SW 1271 (cell line): ENCODE results near the gene FRYL.
"Not testable (repeated sequence)": the region's sequence is repeated elsewhere in the genome, so short reads cannot be mapped to it uniquely, and the experiment has no call there.

Source experiments
- DNase-seq, 2 experiments: peaks; one replicate each; lab custom pipeline; 2025; lab: John Stamatoyannopoulos, UW

FRYL gene

DNA sequence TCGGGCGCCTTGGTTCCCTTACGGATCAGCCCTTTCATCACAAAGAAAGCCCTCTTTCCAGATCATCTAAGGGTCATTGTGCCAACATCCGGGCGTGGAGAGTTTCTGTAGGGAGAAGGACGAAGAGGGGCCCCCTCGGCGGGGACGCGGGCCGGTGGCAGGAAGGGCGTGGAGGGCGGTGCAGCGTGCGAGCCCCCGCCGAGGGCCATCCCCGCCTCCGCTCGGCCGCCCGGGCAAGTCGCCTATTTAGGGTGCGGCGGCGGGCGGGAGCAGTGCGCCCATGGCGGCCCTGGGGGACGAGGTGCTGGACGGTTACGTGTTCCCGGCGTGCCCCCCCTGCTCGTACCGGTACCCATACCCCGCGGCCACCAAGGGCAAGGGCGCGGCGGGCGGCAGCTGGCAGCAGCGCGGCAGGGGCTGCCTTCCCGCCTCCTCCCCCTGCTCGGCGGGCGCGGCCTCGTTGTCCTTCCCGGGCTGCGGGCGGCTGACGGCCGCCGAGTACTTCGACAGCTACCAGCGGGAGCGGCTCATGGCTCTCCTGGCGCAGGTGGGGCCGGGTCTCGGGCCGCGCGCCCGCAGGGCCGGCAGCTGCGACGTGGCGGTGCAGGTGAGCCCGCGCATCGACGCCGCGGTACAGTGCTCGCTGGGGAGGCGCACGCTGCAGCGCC is 289.9 kb downstream of the FRYL start, which contains the start of gene ZAR1:
Gene ZAR1, plus strand, starts transcription at position 241 of the 668 bp plus-strand sequence. Its CDS starts 40 bp downstream, at position 281.
- DNase-seq, result no peak

DNA sequence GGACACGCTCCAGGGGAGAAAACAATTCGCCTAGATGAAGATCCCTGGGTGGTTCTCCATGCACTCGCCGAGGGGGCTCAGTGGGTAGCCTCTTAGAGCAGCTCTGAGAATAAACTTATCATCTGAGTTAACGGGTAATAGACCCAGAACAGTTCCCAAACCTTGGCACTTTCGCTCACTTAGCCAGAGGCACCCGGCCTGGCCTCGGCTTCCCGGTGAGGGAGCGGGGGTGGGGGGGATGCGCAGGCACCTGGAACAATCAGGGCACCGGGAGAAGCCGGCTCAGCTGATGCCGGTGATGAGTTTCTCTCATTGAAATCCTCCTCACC is 290.4 kb downstream of the FRYL start:
- no peak for DNase-seq

DNA sequence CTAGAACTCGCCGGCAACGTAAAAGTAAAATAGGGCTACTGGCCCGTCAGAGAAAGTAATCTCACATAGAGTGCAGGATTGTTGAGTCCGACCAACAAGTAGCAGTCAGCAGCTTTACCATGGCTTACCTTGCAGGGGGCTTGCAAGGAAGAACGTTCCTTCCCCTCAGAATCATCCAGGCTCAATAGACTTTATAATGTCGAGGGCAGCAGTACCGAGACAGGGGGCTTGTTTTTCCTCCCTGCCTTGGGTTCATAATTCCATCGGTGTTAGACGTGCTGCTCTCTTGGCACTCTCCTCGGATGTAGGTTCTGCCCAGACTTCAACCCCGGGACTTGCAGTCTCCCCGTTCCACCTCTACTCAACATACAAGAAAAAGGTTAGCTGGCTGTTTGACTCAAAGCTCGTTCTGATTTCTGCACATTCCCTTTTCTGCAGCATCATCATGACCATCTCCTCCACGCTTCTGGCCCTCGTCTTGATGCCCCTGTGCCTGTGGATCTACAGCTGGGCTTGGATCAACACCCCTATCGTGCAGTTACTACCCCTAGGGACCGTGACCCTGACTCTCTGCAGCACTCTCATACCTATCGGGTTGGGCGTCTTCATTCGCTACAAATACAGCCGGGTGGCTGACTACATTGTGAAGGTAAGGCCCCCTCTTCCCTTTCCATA is 295.4 kb downstream of the FRYL start:
- no peak for DNase-seq

DNA sequence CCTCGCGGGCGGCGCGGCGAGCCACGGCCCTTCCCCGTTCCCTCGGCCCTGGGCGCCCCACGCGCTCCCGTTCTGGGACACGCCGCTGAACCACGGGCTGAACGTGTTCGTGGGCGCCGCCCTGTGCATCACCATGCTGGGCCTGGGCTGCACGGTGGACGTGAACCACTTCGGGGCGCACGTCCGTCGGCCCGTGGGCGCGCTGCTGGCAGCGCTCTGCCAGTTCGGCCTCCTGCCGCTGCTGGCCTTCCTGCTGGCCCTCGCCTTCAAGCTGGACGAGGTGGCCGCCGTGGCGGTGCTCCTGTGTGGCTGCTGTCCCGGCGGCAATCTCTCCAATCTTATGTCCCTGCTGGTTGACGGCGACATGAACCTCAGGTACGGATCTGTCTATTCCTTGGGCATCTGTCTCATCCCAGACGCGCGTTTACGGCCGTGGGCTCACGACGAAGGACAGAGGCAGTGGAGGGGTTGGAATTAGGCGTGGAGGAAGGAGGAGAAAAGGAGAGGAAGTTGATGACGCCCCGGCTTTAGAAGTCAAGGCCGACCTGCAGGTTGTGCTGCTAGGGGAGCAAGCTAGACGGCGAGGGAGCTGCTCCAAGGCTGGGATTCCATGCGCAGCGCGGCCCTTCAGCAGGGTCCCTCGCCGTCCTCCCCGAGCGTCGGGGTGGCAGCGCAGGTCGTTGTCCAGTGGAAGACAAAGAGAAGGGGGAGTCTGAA is 296.1 kb downstream of the FRYL start:
- no peak for DNase-seq

DNA sequence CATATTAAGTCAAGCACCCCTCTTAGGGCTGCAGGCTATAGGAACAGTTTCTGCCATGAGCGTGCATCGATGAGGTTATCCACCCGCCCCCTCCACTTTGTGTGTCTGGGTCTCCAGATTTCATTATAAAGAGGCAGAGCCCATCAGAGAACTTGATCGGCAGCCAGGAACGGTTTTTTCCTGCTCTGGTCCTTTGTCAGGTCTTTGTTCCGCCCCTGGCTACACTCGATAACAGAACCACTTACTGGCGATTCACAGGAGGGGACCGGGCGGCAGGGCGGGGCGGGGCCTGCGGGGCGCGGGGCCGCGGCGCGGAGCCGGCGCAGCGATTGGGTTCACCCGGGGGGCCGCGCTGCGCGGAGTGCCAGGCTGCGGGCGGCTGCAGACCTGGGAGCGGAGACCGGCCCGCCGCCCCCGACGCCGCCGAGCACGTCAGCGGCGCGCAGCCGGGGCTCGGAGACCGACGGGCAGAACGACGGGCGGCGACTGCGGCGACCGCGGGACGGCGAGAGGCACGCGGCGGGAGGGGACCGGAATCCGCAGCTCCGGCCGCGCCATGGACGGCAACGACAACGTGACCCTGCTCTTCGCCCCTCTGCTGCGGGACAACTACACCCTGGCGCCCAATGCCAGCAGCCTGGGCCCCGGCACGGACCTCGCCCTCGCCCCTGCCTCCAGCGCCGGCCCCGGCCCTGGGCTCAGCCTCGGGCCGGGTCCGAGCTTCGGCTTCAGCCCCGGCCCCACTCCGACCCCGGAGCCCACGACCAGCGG is 296.9 kb downstream of the FRYL start, which contains the start of gene SLC10A4:
Gene SLC10A4, plus strand, starts transcription at position 338 of the 771 bp plus-strand sequence. Its CDS starts 219 bp downstream, at position 557.
- no peak for DNase-seq

DNA sequence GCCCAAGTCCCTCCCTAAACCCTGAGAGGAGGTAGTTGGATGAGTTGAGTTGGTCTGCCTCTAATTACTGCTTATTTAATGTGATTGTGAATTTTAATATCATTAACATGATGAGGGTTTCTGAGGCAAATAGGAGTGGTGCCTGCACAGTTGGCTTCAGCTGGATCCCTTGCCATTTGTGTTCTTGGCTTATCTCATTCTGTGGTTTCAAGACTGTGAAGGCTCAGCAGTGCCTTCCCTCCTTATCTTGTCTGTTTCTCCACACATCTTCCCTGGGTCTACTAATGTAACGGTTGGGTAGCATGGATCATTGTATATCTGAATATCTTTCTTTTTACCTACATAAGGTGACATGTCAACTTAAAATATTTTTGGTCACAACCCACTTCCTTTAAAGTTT is 298.5 kb downstream of the FRYL start:
- DNase-seq, result no peak

DNA sequence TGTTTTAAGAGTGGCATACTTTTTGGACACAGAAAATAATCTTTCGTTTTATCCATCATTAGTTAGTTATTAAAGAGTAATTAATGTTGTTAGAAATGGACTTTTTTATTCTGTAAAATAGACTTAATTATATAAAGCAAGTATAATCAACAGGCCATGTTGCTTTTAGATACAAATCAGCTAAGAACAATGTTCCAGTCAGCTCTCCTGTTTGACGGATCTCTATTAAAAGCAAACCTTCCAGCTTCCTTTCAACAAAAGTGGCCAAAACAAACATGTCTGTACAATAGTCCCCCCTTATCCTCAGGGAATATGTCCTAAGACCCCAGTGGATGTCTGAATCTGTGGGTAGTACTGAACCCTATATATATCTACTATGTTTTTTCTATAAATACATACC is 301.8 kb downstream of the FRYL start:
- DNase-seq, result no peak

DNA sequence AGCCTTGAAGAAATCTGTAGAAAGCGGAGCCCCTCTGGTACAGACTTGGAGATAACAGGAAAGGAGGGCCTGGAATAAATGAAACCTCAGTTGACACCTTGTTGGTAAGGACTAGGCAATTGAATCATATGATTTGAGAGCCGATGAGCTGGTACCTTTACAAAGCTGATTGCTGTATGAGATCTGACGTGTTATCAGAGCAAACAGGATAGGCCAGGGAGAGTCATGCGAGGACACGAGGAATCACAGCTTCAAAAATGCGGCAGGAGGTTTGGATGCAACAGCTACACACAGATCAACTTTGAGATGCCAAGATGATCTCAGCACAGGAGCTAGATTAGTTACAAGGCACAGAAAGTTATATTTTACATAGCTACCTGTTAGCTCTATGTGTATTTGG is 304.3 kb downstream of the FRYL start:
- no peak for DNase-seq

DNA sequence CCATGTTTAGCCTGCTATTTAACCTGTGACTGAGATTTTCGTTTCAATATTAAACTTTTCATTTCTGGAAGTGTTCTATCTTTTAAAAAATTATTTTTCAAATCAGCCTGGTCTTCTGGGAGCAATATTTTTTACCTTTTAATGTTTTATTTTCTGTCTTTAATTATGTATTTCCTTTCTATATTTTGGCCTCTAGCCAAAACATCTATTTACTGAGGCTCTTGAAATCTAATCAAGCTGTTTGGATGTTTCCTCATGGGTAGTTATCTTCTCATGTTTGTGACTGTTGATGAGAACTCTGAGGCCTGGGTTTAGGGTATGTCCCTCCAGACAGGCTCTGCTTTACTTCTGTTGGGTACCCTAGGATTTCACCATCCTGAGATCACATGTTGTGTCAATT is 307.3 kb downstream of the FRYL start:
- no peak for DNase-seq

DNA sequence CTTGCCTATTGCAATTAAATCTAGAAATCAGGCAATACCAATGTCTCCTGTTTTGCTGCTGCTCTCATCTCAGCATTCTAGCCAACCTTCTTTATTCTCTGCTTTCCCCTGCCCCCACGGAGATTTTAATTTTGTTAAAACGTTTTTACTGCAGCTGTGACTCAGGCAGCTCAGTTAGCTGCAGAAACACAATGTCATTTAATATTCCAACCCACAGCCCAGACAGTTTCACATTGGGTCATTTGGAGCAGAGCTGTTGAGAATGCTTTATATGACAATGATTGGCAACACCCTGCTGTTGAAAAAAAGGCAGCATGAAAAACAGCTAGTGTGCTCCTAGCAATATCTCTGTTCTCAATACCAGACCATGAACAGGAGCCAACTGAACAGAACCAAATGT is 309.5 kb downstream of the FRYL start:
- DNase-seq, result no peak

DNA sequence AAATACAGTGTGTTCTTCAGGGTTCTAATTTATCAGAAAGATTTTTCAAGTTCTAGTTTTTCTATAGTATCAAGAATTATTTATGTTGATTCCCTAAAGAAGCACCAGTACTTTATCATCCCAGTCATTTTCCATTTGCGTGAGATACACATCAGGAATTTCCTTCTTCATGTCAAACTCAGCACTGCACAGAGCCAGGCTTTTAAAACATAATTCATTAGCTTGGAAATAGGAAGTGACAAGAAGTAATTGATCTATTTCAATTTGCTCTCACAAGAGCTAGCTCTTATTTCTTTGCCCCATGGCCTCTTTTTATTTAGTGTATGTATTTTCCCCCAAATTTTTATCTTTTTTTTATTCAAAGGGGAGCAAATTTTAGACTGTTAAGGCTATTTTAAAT is 309.9 kb downstream of the FRYL start:
- no peak for DNase-seq

DNA sequence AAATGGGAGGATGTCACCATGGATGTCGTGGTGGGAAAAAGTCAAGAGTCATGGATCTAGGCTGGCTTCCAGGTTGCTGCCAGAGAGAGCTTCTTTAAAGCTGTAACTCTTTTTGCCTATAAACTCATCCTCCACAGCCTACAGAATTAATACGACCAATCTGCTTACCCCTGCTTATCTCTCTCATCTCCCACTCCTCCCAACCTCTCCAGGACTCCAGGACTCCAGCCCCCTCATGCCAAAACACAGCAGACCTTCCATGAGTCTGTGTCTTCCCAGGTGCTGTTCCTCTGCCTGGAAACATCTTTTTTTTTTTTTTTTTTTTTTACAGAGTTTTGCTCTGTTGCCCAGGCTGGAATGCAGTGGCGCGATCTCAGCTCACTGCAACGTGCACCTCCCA is 312.2 kb downstream of the FRYL start:
- no peak for DNase-seq

DNA sequence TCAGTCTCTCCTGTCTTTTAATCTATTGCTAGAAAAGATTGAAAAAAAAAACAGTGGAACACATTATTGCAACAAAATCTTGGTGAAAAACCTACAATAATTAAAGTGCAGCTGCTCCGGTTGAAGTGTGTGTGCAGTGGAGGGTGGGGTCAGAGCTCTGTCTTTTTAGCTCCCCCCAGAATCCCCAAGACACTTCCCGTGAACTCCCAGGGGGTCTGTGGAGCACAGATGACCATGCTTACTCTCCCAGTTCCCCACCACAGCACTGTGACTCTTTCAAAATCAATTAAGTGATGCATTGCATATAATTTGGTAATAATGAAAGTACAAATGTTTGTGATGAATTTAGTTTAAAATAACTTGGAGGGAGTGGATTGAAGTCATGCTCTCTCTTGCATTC is 312.6 kb downstream of the FRYL start:
- DNase-seq, result no peak

DNA sequence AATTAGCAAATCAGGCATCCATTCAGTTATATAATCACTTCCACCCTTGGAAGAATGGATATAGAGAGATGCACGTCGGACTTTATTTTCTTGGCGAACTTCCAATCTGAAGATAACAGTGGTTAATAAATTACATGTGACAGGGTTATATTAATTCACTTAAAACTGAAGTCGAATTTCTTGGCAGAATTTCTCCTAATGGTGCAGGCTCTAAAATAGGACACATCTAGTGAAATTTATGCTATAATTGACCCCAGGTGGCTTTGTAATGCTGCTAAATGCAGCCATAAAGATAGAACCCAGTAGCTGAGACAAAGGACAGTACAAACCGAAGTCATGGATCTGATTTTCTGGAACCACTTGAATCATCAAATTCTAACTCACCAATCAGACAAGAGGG is 317.7 kb downstream of the FRYL start:
- DNase-seq, result no peak

DNA sequence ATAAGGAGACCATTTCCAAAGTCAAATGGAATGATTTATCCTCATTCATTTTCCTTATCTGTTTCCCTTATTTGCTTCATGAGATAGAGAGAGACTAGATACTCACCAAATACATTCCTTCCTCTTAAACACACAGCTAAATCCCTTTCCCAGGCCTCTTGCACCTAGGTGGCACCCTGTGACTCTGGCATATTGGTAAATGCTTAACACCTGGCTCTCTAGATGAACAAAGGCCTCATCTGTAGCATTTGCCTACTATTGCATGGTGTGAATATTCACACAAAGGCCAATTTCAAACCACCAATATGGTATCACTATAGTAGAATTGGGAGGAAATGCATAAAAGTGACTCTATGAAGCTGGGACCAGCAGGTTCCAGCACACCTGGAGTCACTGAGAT is 319.1 kb downstream of the FRYL start:
- DNase-seq, result no peak

DNA sequence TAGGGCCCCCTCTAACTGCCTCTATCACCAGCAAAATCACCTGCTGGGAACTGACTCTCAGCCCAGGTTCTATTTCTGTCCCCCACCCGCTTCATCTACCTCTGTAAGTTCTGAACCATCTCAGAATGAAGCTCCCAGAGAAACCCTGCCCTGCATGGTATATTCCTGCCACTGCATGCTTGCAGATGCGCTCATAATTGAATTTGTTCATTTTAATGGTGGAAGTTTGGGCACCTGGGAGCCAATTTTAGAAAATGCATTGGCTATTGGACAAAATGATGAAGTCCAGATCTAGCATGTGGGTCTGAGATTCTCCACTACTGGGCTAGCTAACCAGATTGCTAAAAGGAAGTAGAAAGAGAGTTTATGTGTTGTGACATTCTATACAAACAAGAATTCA is 325.5 kb downstream of the FRYL start:
- DNase-seq, result no peak

DNA sequence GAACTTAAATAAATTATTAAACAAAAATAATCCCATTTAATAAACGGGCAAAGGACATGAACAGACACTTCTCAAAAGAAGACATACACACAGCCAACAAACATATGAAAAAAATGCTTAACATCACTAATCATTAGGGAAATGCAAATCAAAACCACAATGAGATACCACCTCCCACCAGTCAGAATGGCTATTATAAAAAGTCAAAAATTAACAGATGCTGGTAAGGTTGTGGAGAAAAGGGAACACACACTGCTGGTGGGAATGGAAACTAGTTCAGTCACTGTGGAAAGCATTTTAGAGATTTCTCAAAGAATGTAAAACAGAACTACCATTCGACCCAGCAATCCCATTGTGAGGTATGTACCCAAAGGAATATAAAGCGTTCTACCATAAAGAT is 328.4 kb downstream of the FRYL start:
- DNase-seq, result not testable (repeated sequence)

DNA sequence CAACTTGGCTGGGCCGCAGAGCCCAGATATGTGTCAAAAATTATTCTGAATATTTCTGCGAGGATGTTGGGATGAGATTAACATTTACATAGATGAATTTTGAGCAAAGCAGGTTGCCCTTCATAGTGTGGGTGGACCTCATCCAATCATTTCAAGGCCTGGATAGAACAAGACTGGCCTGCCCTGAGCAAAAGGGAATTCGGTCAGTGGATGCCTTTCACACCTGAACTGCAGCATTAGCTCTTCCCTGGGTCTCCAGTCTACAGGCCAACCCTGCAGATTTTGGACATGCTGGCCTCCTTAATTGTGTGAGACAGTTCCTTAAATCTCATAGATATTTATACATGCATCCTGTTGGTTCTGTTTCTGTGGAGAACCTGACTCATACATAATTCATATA is 329.3 kb downstream of the FRYL start:
- DNase-seq, result no peak

DNA sequence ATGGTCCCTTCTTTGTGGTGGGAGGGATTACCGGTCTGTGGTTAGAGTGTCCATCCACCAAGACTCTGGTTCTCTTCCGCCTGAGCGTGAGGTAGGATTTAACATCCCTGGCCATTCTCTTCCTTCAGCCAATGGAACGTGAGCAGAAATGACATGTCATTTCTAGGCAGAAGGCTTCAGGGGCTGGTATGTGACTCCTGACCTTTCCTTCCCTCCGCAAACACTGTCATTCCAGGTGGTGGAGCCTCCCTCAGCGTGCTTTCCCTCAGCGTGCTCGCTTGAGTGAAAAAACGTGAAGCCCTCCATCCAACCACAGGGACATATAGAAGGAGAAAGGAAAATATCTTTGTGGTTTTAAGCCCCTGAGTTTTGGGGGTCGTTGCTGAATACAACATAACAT is 330.9 kb downstream of the FRYL start:
- no peak for DNase-seq
